Measurements from ENCODE around the gene SBSN. TPM values are rescaled to one million over a fixed set of nuclear protein-coding genes. Genes with fewer than 3 reads are reported as not detected.
A peak's percentile ranks its signal among the peaks of the same experiment; 100 is the strongest.

Gene SBSN
- total RNA-seq, 4 donors from 2014 or later: 1.0 TPM; not detected in 3

DNA sequence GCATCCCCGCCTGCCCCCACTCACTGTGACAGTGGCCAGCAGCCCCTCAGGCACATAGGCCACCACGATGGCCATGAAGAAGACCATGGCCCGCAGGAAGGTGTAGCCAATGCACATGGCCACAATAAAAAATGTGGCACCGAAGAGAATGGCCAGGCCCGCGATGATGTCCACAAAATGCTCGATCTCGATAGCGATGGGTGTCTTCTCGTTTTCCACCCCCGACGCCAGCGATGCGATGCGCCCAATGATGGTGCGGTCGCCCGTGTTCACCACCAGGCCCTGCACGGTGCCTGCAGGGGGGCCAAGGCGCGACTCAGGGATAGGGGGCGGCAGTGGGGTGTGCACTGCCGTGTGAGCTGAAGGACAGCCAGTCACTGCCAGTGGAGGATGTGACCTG lies 31.7 kb upstream of the SBSN start:
- DNase-seq: no peak
- TF ChIP-seq, protein P1, sequence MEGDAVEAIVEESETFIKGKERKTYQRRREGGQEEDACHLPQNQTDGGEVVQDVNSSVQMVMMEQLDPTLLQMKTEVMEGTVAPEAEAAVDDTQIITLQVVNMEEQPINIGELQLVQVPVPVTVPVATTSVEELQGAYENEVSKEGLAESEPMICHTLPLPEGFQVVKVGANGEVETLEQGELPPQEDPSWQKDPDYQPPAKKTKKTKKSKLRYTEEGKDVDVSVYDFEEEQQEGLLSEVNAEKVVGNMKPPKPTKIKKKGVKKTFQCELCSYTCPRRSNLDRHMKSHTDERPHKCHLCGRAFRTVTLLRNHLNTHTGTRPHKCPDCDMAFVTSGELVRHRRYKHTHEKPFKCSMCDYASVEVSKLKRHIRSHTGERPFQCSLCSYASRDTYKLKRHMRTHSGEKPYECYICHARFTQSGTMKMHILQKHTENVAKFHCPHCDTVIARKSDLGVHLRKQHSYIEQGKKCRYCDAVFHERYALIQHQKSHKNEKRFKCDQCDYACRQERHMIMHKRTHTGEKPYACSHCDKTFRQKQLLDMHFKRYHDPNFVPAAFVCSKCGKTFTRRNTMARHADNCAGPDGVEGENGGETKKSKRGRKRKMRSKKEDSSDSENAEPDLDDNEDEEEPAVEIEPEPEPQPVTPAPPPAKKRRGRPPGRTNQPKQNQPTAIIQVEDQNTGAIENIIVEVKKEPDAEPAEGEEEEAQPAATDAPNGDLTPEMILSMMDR (IDR thresholded peaks at IDR 0.05): no peak
- TF ChIP-seq POLR2A (IDR thresholded peaks at IDR 0.05): no peak
- Histone ChIP-seq H3K27ac (no peak overlapping the region), H3K4me1 (peaks cover 0 to 12% (median 5%) of the 10 kb centered on the region in 4 donors), H3K36me3 (no peaks in the 10 kb centered on the region), H3K9me3 (peaks cover 0 to 4% (median 0%) of the 10 kb centered on the region in 4 donors), H3K27me3 (no peaks in the 10 kb centered on the region), H3K4me3 (no peak overlapping the region)

DNA sequence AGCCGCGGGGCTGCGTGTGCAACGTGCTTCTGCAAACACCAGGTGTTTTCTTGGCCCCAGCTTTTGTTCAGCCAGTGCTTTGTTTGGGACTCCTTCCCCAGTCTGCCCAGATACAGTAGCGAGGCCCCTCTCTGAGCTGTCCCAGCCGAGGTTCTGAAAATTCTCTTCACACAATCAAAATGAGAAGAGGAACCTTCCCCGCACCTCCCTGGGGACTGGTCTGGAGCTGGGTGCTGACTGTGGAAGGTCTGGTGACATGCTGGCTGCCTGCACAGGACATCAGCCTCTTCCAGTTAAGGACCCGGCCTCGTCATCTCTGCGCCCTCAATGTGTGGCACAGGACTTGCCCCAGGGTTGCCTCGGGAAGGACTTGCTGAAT lies 31.2 kb upstream of the SBSN start:
- TF ChIP-seq, protein P1 (IDR thresholded peaks at IDR 0.05): no peak
- no peak for TF ChIP-seq POLR2A (IDR thresholded peaks at IDR 0.05)
- peak in 1 of 3 donors; percentile 31 for DNase-seq
- Histone ChIP-seq H3K27ac (no peak overlapping the region), H3K4me3 (no peak overlapping the region), H3K36me3 (no peaks in the 10 kb centered on the region), H3K4me1 (peaks cover 0 to 12% (median 5%) of the 10 kb centered on the region in 4 donors), H3K27me3 (no peaks in the 10 kb centered on the region), H3K9me3 (peaks cover 0 to 4% (median 0%) of the 10 kb centered on the region in 4 donors)

DNA sequence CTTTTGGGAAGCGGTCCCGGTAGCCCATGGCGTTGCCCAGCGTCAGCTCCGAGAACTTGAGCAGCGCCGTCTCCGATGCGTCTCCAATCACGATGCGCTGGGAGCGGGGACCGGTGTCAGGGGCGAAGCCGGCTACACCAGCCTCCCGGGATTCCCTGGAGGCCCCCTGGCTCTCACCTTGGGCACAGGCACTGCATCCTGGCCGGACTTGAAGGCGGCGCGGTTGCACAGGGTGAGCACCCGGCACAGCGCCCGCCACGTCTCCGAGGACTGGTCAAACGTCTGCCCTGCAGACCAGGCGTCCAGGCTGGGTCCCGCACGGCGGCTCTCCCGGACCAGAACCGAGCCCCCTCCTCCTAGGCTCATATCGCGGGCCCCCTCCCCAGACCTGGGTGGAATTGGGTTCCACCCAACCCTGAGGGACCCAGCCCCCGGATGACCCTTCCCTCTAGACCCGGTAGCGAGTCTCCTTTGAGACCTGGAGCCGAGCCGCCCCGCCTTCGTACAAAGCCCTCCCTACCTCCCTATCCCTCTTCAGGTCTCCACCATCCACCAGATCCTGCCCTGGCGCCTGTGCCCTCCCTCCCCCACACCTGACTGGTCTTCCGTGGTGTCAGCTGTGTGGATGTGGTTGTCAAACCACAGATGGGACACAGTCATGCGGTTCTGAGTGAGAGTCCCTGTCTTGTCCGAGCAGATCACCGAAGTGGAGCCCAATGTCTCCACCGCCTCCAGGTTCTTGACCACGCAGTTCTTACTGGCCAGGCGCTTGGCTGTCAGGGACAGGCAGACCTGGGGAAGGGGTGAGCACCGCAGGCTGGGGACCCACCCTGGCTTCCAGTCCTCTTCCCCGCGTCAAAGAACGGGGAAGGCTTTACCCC lies 30.5 kb upstream of the SBSN start:
- H3K9me3 ChIP-seq: peaks cover 0 to 4% (median 0%) of the 10 kb centered on the region in 4 donors
- no peak for DNase-seq
- peak overlapping the region in 2 of 4 donors; percentile 37 to 38 for H3K4me3 ChIP-seq
- no peak overlapping the region for H3K27ac ChIP-seq
- H3K36me3 ChIP-seq: no peaks in the 10 kb centered on the region
- no peaks in the 10 kb centered on the region for H3K27me3 ChIP-seq
- peaks cover 0 to 12% (median 5%) of the 10 kb centered on the region in 4 donors for H3K4me1 ChIP-seq
- TF ChIP-seq, protein P1 (IDR thresholded peaks at IDR 0.05): no peak
- no peak for TF ChIP-seq POLR2A (IDR thresholded peaks at IDR 0.05)

DNA sequence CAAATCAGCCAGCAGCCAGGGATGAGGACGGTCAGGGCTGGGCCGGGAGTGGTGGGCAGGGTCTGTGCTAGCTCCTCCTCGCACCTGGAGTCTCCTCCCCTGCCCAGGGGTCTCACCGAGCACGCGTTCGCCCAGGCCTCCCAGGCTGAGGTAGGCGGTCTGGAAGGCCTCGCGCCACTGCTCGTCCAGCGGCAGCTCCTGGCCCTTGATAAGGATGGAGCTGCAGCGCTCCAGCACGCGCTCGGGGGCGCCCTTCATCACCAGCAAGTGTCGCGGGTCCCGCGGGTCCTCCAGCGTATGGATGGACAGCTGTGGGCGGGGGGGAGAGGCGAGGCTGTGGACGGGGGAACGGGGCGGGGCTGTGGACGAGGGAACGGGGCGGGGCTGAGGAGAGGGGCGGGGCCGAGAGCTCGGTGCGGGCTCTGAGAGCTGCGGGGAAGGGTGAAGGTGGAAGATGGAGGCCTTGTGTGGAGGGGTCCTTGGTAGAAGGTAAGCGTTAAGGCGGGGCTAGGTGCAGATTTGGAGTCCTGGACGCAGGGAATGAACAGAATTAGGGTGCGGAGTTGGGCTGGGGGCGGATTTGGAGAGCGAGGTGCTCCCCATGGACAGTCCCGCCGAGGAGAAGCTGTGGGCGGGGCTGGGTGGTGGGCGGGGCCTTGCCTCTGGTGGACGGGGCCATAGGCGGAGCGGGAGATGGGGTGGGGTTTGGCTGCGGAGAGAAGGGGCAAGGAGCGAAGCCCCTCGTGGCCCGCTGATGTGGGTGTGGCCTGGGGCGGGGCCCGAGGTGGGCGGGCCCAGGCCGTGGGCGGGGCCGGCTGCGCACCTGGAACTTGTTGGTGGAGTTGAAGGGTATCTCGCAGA lies 29.7 kb upstream of the SBSN start:
- TF ChIP-seq POLR2A (IDR thresholded peaks at IDR 0.05): no peak
- TF ChIP-seq, protein P1 (IDR thresholded peaks at IDR 0.05): no peak
- H3K27ac ChIP-seq: no peak overlapping the region
- no peaks in the 10 kb centered on the region for H3K36me3 ChIP-seq
- no peaks in the 10 kb centered on the region for H3K27me3 ChIP-seq
- H3K4me1 ChIP-seq: peaks cover 0 to 12% (median 5%) of the 10 kb centered on the region in 4 donors
- peak overlapping the region in 3 of 4 donors; percentile 27 to 38 (median 37) for H3K4me3 ChIP-seq
- H3K9me3 ChIP-seq: peaks cover 0 to 4% (median 0%) of the 10 kb centered on the region in 4 donors
- peak in 2 of 3 donors; percentile 40 to 61 for DNase-seq

DNA sequence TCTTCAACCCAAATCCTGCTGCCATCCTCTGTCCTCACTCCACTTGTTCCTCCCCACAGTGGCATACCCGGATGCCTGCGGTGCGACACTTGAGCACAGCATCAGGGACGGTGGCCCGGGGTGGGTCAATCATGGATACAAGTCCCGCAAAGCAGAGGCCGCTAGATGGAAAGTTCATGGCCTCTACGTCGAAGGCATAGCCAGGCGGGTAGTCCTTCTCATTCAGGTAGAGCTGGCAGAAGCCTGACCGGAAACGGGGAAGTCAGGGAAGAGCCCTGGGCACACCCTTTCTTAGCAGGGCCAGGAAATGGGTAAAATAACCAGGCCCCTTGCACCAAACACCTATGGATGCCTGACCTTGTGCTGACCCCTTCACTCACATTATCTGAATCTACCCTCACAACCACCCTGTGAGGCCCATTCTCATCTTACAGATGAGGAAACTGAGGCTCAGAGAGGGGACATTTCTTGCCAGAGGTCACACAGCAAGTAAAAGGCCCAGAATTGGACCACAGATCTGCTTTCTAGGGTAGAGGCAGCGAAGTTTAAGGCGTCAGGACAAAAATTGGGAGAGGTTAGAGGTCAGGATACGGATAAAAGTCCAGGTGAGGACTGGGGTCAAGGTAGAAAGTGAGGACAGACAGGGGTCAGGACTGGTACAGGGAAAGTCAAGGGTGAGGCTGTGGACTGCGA lies 28.9 kb upstream of the SBSN start:
- Histone ChIP-seq H3K9me3 (peaks cover 0 to 4% (median 0%) of the 10 kb centered on the region in 4 donors), H3K4me3 (no peak overlapping the region), H3K27ac (no peak overlapping the region), H3K27me3 (no peaks in the 10 kb centered on the region), H3K4me1 (peaks cover 0 to 12% (median 5%) of the 10 kb centered on the region in 4 donors), H3K36me3 (no peaks in the 10 kb centered on the region)
- no peak for TF ChIP-seq POLR2A (IDR thresholded peaks at IDR 0.05)
- no peak for DNase-seq
